Stimulated activated CD4-positive, alpha-beta T cell treated with anti-CD3 and anti-CD28 coated beads, Interleukin-2, amount 100 ng/mL, for 4 hours (primary cell): ENCODE results near the gene REN.
A peak's percentile ranks its signal among the peaks of the same experiment; 100 is the strongest.

Source experiments
- DNase-seq: peaks from one replicate; pipeline ENCODE4 v3.0.0-alpha.2; 2020; ENCODE audit warnings: low read depth

REN gene

DNA sequence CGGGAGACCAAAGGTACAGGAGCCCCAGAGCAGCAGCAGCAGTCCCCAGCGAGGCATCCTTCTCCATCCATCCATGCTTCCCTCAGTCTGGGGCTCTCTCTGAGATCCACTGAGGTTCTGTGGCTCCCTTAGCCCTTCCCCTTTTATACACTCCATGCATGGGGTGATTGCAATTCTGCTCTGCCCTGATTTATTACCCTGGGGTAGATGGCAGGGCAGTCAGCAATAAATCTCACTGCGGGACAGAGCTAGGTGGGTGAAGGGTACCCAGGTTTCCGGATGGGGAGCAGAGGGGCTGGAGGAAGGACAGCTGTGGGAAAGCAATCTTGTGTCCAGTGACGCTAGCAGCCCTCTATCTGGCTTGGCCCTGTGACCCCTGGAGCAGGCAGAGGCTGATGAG, at the start of gene REN:
REN (minus strand) TSS at position 119 of the 400 bp plus-strand sequence; CDS start at position 75, 44 bp downstream.
- no peak for DNase-seq

DNA sequence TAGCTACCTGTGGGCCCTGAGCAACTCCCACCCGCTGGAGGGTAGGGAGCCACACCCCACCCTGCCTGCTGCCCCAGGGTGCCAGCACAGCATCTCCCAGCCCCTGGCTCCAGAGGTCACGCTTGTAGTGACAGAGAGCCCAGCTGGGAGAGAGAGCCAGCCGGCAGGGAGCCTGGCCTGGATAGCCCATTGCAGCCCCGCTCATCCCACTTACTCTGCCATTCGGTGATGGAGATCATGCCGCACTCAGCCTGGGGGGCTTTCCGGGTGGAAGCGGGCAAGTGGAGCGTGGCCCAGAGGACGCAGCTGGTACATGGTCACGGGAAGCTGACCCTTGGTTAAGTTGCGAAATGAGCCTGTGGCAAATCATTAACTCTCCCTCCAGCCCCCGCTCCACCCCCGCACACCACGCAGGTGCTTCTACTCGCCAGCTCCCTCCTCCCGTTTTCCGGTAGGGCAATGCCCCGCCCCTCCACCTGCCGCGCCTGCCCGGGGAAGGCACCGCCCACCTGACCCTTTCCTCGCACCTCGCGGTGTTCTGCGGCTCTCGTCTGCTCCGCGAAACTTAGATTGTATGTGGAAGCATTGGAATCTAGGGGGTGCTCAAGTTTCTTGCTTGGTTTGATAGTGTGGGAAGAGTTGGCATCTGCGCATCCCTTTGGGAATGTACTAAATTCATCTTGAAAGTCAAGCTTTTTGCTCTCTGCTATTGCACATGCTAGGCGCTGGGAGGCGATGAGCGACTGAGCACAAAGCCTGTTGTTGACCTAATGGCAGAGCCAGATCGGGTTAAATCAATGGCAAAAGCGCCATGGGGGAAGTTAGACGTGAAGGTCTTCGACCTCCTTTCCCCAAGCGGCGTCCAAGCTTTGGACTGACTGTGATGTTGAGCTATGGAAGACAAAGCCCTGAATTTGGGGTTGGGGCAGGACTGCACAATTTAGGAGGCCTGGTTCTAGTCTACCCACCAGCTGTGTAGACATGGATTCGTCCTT, 47.8 kb upstream of the REN start, which contains the start of gene GOLT1A:
GOLT1A (minus strand) TSS at position 321 of the 995 bp plus-strand sequence; CDS start at position 239, 82 bp downstream.
- peak; percentile 38 for DNase-seq

DNA sequence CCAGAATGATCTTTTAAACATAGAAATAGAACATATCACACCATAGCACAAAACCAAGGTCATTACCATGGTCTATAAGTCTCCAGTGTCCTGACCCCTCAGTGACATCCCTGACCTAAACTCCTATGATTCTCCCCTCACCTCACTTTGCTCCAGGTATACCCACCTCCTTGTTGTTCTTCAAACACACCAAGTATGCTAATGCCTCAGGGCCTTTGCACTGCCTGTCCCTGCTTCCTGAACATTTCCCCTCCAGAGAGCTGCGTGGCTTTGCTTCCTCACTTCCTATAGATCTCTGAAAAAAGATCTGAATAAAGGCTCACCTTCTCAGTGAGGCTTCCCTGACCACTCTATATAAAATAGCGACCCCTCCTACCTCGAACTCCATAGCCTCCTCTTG, 46.6 kb upstream of the REN start:
- DNase-seq, result no peak

DNA sequence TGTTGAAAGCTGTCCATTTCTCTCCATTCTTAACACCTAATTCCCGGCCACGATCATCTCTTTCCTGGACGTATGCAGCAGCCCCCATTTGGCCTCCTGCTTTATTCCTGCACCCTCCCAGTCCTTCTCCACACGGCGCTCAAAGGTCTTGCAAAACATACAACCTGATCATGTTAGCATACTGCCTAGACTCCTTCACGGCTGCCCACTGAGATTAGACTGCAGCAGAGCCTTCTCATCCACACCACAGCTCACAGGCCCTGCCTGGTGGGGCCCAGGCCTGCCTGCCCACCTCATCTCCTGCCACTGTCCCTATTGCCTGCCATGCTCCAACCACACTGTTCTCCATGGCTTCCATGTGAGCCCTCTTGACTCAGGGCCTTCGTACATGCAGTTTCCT, 44.9 kb upstream of the REN start:
- DNase-seq, result no peak

DNA sequence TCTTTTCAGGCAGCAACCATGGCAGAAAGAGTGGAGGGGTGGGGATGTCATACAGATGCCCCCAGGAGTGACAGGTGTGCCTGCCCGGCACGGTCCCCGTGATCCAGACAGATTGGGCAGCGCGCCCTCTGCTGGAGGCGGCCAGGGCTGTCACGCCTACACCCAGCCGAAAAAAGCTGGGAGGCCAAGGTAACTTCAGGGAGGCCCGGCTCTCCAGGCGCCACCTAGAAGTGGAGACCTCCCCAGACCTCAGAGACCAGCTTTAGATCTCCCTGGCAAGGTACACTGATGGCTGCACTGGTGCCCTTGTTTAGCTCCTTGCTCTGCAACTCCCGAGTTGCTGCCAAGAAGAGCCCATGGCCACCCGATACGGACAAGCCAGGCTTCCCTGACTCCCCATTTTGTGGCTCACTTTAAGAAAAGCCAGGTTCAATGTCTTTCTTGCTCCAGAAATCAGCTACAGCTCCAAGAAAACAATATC, 41.0 kb upstream of the REN start:
- peak; percentile 57 for DNase-seq

DNA sequence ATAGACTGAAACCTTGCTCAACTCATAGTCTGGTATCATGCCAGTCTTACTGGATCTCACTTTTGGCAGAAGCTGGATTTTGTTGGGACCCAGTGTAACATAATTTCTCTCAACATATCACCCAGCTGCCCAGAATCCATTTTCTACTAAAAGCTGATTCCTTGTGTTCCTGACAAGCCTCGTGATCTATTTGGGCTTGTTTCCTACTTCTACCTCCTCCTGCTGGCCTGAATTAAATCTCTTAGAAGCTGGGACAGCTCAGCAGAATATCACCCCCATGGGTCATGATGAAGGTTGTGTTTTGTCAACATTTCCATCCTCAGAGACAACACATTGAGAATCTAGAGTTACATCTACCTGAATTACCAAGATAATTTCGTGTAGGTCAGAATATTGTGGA, 40.0 kb upstream of the REN start:
- DNase-seq, result no peak

DNA sequence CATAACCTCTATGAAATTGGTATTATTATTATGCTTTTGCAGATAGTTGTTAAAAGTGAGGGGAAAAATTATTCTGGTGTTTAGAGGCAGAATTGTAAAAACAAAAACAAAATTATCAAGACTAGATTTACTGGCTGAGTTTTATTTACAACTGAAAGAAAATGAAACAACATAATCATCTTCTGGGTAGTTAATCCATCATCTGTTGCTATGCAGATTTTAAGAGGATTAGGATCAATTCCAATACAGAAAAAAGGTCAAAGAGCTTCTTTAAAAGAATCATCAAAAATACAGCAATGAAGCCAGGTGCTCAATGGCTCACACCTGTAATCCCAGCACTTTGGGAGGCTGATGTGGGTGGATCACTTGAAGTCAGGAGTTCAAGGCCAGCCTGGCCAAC, 39.3 kb upstream of the REN start:
- no peak for DNase-seq

DNA sequence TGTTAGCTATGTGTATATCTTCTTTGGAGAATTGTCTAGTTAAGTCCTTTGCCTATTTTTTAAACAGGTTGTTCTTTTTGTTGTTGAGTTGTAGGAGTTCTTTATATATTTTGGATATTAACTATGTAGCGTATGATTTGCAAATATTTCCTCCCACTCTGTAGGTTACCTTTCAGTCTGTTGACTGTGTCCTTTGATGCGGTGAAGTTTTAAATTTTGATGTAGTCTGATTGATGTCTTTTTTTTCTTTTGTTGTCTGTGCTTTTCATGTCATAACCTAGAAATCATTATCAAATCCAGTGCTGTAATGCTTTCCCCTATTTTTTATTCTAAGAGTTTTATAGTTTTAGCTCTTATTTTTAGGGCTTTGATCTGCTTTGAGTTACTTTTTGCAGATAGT, 38.8 kb upstream of the REN start:
- no peak for DNase-seq

DNA sequence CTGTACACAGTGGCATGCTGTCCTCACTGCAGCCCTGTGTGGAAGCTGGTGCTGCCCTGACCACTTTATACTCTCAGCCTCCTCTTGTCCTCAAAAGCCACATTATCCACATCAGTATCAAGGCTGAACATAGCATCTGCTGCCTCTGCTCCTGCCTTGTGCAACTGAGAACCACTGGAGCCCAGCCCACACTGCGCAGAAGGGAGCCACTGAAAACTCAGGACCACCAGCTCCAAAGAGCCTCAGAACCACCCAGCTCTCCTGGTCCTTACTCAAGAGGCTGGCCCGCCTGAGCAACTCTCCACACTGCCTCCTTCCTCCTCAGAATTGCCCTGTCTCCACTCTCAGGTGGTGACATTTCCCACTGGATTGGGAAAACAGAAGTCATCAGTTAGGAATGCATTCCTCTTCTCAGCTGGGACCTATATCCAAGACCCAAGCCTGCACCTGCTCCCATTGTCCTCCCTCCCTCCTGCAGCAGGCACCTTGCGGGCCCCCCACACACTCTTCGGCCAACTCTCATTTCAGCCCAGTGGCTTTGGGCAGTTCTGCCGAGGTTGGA, 37.1 kb upstream of the REN start:
- no peak for DNase-seq

DNA sequence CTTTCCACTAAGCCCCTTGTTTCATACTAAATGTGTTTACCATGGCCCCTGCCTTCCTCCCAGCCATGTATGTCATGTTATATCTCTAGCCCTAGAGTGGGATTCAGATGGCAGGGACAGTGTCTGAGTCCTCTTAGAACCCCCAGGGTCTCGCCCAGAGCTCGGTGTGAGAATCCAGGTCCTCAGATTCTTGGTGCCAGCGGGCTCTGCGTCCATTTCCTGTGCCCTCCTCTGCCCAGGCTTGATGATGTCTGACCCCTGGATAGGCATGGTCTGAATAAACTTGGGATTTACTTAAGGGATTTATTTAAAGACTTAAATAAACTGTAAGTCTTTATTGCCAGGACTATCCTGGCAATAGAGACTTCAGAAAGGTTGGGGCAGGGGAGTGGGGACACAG, 36.3 kb upstream of the REN start:
- DNase-seq, result no peak

DNA sequence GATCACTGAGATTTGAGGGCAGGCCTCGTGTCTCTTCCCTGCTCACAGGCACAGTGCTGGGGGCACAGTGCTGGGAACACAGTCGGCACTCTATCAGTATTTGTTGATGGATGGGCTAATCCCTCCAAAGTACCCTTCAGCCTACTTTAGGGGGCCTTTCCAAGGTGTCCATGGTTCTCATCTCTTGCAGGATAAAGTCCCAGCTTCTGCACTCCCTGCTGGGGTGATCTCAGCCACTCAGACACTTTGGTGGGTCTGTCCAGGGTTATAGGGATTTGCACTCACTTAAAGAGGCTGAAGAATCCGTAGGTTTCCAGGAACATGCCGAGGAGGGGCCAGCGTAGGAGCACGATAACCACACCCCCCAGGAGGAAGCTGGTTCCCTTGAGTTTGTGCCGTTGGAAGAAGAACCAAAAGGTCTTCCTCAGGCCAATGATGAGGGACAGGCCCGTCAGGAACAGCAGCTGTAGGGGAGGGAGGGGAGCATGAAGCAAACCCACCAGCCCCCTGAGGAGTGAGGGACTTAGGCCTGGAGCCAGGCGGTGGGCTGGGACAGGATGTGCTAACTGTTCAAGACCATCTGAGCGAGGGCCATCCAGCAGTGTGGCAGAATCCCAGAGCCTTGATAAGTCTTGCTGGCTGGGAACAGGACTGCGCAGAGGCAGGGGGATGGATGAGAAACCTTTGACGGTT, 35.4 kb upstream of the REN start:
- DNase-seq, result no peak

DNA sequence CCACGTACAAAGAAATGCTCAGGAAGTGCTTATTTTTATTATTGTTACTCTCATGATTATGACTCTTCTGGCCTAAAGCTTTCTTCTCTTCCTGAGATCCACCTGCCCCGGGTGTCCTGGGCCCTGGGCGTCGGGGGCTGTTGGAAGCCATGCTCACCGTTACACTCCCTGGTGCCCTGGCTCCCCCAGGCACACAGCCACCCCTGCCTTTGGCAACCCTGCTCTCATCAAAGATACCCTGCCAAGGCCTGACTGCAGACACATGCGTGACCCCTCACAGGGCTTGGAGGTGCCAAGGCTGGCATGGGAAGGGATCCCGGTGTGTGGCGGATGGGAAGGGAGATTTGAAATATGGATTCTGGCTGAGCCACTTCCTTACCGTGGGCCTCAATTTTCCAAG, 33.4 kb upstream of the REN start:
- DNase-seq, result no peak

DNA sequence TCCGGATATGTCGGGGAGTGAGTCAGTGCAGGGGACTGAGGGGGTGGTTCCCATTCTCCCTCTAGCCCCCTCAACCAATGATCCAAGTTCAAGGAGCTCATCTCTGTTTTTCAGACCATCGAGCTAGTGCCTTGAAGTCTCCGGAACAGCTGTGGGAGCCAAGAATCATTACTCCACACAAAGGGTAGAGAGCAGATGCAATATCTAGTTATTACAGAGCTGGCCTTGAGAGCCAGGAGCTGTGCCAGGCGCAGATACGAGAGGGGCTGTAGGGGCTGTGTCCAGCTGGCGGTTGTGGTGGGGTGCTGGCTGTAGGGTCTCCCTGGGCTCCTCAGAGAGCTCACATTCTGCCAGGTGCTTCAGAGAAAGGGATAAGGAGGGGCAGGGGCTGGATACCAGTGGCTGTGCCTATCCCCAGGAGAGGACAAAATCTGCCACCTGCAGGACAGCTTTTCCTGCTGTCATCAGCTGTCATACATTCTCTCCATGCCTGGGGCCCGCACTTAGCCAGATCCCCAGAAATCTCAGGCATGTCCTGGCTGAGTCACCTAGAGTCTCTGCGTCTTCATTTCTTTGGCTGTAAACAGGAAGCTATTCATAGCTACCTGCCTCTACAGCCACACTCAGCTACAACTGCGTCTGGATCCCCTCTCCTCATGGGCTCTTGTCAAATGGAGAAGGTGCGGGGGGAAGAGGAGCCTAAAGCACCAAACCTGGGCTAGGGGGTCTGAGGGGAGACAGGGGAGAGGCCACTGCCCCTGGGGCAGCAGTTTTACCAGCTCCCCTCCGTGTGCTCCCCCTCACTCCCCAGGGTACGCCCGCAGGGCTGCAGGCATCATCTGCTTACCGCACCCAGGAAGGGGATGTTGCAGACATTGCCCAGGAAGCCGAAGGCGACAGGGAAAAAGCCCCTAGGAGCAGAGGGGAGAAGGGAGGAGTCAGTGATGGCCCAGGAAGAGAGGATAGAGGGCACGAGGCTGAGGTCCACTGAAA, 32.5 kb upstream of the REN start:
- no peak for DNase-seq

DNA sequence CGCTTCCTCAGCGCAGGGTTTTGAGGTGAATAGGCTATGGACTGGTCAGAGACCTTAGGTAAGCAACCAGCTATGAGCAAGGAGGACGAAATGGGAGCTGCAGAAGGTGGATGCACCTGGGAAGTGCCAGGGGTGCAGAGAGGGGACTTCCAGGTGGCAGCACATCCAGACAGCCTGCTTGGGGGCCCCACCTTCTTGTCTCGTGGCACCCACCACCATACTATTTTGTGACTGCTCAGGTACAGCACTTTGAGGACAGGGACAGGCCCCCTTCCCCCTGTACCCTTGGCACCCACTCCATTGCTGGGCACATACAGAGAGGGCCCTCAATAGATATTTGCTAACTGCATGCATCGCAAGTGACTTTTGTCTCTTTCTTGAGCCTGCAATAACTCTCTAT, 30.9 kb upstream of the REN start:
- no peak for DNase-seq

DNA sequence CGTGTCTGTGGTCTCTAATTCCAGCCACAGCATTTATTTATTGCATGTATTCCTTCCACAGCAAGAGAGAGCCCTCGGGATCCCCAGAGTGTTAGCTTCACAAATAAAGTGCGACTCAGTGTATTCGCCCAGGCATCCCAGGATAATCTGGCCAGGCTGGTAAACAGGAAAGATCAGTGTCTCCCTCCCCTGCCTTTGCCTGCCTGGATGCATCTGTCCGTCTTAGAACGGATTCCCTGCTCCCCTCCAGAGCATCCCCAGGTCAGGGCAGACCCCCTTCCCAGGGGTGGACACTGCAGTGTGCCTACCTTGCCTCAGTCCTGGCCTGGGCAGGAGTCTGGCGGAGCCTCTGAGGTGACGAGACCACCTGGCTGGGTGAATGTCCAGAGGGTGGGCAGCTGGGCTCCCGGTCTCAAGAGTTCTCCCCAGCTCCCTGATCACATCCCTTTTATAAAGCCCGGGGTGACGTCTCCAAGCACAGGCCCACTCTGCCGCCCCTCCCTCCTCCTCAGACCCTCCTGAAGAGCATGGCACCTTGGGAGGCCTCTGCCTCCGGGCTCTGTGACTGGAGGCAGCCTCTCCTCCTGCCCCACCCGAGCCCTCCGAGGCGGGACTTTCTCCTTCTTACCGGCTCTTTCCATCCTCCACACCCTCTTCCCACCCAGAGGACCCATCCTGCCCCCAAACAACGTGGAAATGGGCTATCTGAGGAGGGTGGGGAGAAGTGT, 30.1 kb upstream of the REN start, which contains the start of gene KISS1:
KISS1 (minus strand) TSS at position 424 of the 728 bp plus-strand sequence. CDS start 3,615 bp downstream, outside the sequence.
- DNase-seq, result no peak

DNA sequence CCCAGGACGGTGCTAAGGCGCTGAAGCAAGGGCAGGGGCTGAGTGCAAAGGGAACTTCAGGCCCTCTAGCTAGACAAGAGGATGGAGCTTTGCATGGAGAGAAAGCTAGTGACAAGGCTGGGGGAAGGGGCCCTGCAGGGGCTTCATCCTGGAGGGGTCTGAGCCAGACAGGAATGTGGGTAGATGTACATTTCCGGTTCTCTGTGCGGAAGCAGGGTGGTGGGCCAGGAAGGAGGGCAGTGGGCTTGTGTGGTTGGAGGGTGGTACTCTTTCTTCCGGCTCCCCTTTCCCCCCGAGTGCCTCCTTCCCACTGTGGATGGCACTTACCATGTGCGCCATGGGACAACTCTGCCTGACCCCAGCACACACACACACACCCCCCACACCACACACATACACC, 28.6 kb upstream of the REN start:
- no peak for DNase-seq

DNA sequence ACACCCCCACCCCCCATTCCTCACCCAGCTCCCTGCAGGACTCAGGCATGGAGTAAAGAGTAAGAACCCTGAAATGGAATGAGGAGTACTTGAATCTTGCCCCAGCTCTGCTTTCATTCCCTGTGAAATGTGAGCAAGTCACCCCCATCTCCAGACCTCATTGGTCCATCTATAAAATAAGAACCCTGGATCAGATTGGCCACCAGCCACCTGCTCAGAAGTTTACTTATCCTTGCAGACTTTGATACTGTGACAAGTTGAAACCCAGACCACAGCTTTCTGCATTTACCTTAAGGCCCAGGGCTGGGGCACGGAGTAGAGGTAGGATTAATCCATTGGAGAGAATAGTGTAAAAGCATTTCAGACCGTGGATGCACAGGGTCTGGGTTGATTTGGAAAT, 27.9 kb upstream of the REN start:
- no peak for DNase-seq

DNA sequence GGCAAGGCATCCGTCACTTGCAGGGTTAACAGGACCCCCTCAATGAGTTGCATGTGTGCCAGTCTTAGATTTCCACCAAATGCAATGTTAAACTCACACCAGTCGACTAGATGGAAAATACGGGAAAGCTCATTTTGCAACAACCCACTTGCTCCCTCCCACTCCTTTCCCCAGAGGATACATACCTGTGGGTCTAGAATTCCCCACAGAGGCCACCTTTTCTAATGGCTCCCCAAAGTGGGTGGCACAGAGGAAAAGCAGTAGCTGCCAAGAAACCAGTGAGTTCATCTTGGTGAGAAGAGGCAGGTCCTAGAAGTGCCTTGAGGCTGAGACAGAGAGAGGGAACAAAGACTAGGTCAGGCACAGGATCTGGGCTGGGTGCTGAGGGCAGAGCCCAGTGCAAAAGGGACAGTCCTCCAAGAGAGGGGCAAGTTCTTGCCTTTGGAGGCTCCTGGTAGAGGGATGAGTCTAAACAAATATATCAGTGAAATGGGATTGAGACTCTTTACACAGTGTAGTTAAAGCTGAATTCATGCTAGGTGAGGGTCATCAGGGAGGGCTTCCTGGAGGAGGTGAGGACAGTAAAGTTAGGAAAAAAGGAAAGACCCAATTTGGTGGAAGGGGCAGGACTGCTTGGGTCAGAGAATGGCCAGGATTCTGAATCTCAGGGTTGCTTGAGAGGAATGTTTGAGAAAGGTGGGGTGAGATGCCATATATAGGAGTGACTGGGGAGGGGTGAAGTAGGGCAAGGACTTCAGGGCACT, 26.6 kb upstream of the REN start:
- no peak for DNase-seq

DNA sequence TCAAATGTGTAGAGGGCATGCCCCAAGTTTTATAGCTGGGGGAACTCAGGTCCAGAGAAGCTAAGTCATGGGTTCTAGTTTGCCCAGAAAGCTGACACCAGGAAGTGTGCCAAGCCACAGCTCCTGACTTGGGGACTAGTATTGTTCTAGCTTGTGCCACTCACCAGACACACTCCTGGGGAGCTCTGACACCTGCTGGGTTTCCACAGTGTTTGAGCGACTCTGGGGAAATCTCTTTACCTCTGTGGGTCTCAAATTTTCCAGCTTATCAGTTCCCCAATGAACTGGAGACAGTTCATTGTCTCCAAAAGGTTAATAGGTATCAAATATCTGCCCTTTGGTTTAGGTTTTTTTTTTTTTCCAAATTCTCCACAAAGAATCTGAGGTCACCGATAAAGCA, 25.9 kb upstream of the REN start:
- DNase-seq, result no peak

DNA sequence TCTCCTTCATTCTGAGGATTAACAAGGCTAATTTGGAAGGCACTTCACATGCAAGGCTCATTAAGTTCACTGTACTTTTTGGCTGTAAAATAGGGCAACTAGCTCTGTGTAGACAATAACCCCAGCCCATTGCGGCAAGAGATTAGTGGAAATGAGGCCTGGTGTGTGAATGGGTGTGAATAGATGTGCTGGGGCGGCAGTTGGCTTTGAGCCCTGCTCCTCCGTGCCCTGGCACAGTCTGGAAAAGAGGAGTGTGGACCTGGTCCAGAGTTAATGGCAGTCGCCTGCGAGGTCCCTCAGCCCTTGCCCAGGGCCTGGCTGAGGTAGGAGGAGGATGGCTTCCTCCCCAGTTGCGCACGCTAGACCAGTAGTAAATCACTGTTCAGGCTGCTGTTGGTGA, 25.3 kb upstream of the REN start:
- no peak for DNase-seq
